T-cell (primary cell): ENCODE measurements around the gene ACKR3. TPM values are rescaled to one million over a fixed set of nuclear protein-coding genes. Genes with fewer than 3 reads are reported as not detected.

Experiments
- ATAC-seq, 4 experiments: fragments of 200-7000 bp in 3 of 4; fragments of 150-1000 bp in 1 of 4; cut with Tn5 transposase; replicated peaks in 1 of 4; 1 replicate in 3 of 4; 2 replicates in 1 of 4; pipeline ENCODE4 v1.10.0; 2021; ENCODE audit warnings: moderate library complexity in 3 of 4, mild to moderate bottlenecking in 2 of 4, moderate number of reproducible peaks in 1 of 4
- CTCF ChIA-PET, 2 donors: fragments of 300-600 bp; sonication (Branson Sonifier 250); formaldehyde crosslinking; loops; one replicate each; lab custom pipeline; 2022; ENCODE audit warnings: antibody characterized with exemption in 2 of 2; lab: Charles Lee
- POLR2A ChIA-PET, 2 donors: fragments of 300-600 bp; sonication (Branson Sonifier 250); formaldehyde crosslinking; loops; one replicate each; lab custom pipeline; 2022; ENCODE audit warnings: antibody characterized with exemption in 2 of 2; lab: Charles Lee
- DNase-seq, 35 experiments: peaks; one replicate each; pipeline versions ENCODE4 v3.0.0 to v3.0.0-alpha.2; 2013 to 2023
- H3K27ac ChIP-seq: one replicate; pipeline ENCODE4 v1.5.1; 2013; ENCODE audit warnings: low read length
- H3K27me3 ChIP-seq, 2 experiments: replicated peaks in 1 of 2; 1 replicate in 1 of 2; 2 replicates in 1 of 2; pipeline versions ENCODE4 v1.6.1 to v1.7.0; 2013; ENCODE audit warnings: low read length in 1 of 2, mixed read lengths in 1 of 2; ENCODE audit not compliant: control insufficient read depth in 2 of 2, insufficient read depth in 2 of 2; ENCODE audit errors: extremely low read depth in 1 of 2
- H3K36me3 ChIP-seq, 2 donors: 1 replicate in 1 of 2; 2 replicates in 1 of 2; pipeline versions ENCODE4 v1.6.1 to v1.7.0; 2013; ENCODE audit warnings: low read length in 1 of 2; ENCODE audit not compliant: control insufficient read depth in 2 of 2, insufficient read depth in 1 of 2; ENCODE audit errors: extremely low read depth in 1 of 2
- H3K4me1 ChIP-seq, 2 experiments: 1 replicate in 1 of 2; 2 replicates in 1 of 2; pipeline versions ENCODE4 v1.6.1 to v1.7.0; 2013; ENCODE audit warnings: low read length in 2 of 2, mixed read lengths in 1 of 2; ENCODE audit not compliant: insufficient read depth in 2 of 2, control insufficient read depth in 1 of 2; ENCODE audit errors: extremely low read depth in 1 of 2
- H3K4me3 ChIP-seq, 2 donors: 1 replicate in 1 of 2; 2 replicates in 1 of 2; pipeline versions ENCODE4 v1.5.1 to v1.7.0; 2013; ENCODE audit warnings: mild to moderate bottlenecking in 2 of 2, low read length in 1 of 2, moderate library complexity in 1 of 2; ENCODE audit not compliant: control insufficient read depth in 1 of 2; ENCODE audit errors: extremely low read depth in 1 of 2
- H3K9me3 ChIP-seq: 2 replicates; pipeline ENCODE4 v1.7.0; 2013
- H3K27ac Mint-ChIP-seq, 2 donors: one replicate each; pipeline ENCODE4 v1.8.0; 2020 to 2021; ENCODE audit warnings: mild to moderate bottlenecking in 2 of 2, mixed read lengths in 2 of 2
- H3K27me3 Mint-ChIP-seq, 2 donors: one replicate each; pipeline ENCODE4 v1.8.0; 2021 to 2022; ENCODE audit warnings: mixed read lengths in 2 of 2
- H3K36me3 Mint-ChIP-seq: one replicate; pipeline ENCODE4 v1.8.0; 2021; ENCODE audit warnings: mixed read lengths
- H3K4me1 Mint-ChIP-seq, 3 donors: one replicate each; pipeline ENCODE4 v1.8.0; 2020 to 2022; ENCODE audit warnings: mixed read lengths in 3 of 3, mild to moderate bottlenecking in 1 of 3
- H3K4me3 Mint-ChIP-seq, 3 donors: one replicate each; pipeline ENCODE4 v1.8.0; 2020 to 2022; ENCODE audit warnings: mild to moderate bottlenecking in 3 of 3, mixed read lengths in 3 of 3, moderate library complexity in 3 of 3
- H3K9me3 Mint-ChIP-seq, 3 donors: one replicate each; pipeline ENCODE4 v1.8.0; 2020 to 2022; ENCODE audit warnings: mixed read lengths in 3 of 3
- WGBS: methylation state at CpG from one replicate; pipeline ENCODE4 v1.1.5; 2013; ENCODE audit warnings: missing lambda C conversion rate; ENCODE audit not compliant: insufficient coverage; 5-methylcytosine and 5-hydroxymethylcytosine counted together
- total RNA-seq, 35 experiments: library from RNA in 6 of 35; stranded (reverse) in 6 of 35; fragments of 120-200 nt in 1 of 35; gene quantifications; one replicate each; pipeline versions ENCODE4 v1.2.1 to v1.2.4 and lab custom pipeline; 2013 to 2026

ACKR3 gene
- total RNA-seq, 5 donors from 2014 or later (not counting 1 experiment from before 2014, with no cell fraction given) = 3.3 to 6.9 (median 4.5) TPM

DNA sequence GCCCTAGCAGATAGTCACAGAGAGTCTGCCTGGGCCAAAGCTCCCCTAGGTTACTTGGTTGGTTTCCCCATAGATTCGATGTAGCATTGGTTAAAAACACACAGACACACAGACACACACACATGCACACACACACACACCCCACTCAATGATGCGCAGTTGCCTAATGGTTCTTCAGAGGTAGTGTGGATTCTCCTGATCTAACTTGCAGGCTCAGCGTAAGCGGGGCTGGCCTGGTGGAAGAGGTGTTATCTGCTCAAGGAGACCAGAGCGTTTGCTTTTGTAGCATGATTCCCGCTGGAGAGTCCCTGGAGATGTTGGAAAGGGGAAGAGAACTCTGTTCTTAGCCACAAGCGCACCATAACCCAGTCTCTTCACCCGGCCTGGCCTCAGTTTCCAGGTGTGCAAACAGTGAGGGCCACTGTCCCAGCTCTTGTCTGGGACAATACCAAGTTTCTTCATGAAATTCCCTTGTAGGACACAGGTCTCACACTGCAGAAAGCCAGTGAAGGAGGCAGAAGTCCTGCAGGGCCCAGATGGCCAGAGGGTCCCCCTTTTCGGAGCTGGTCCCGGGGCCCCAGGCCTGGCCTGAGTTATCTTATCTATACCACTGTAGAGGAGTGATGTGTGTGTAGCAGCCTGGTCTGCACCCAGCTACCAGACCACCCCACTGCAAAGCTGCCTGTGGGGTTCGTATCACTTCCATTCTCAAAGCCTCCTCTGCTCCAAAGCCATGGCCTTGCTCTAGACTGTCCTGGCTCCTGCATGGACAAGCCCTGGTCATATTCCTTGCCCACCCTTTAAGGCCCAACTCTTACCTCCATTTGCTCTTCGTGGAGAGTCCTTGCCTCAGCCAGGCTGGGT, 3.7 kb downstream of the ACKR3 start:
- 96% methylated on average over 7 of the region's 12 CpGs for WGBS
- Histone ChIP-seq H3K4me1 (peaks cover 13 to 17% of the 10 kb centered on the region in 2 experiments), H3K4me3 (no peak overlapping the region), H3K27me3 (no peaks in the 10 kb centered on the region), H3K9me3 (no peaks in the 10 kb centered on the region), H3K36me3 (peaks cover 7 to 22% of the 10 kb centered on the region in 2 donors), H3K27ac (no peak overlapping the region)
- H3K27me3 Mint-ChIP-seq = no peaks in the 10 kb centered on the region
- CTCF ChIA-PET = interaction anchor here in 1 of 2 donors (5.1 kb wide), 1 partner anchor 60 kb away, joined by 109 read pairs; no protein-coding TSS in a partner anchor
- H3K9me3 Mint-ChIP-seq = no peaks in the 10 kb centered on the region
- H3K27ac Mint-ChIP-seq = no peak overlapping the region
- POLR2A ChIA-PET = no interaction called here
- H3K4me3 Mint-ChIP-seq = no peak overlapping the region
- ATAC-seq (no peak), DNase-seq (no peak)
- peaks cover 4% of the 10 kb centered on the region for H3K36me3 Mint-ChIP-seq
- H3K4me1 Mint-ChIP-seq = peaks cover 17 to 22% (median 18%) of the 10 kb centered on the region in 3 donors

DNA sequence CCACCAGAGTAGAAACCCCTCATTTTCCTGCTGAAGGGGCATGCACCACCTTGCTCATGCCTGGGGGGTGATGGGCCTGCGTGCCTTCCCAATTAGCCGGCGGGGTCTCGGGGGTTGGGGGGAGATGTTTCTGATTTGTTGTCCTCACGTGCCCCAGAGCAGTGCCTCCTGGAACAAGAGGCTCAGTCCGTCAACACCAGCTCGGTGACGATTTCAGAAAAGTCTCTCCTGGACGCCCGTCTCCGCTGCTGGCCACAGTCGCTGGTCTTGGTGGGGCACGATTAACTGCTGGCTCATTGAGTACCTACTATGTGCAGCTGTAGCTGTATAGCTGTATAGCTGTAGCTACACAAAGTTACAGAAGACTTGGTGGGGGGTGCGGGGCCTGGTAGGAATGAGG, 4.4 kb downstream of the ACKR3 start:
- POLR2A ChIA-PET = no interaction called here
- no peaks in the 10 kb centered on the region for H3K27me3 ChIP-seq
- CTCF ChIA-PET = no interaction called here
- no peak overlapping the region for H3K4me3 ChIP-seq
- H3K36me3 ChIP-seq = peaks cover 11 to 23% of the 10 kb centered on the region in 2 donors
- 88% methylated on average over 14 of the region's 14 CpGs for WGBS
- H3K27ac ChIP-seq = no peak overlapping the region
- H3K9me3 ChIP-seq = no peaks in the 10 kb centered on the region
- peaks cover 8 to 11% of the 10 kb centered on the region in 2 experiments for H3K4me1 ChIP-seq
- no peak for ATAC-seq
- no peak overlapping the region for H3K27ac Mint-ChIP-seq
- no peaks in the 10 kb centered on the region for H3K9me3 Mint-ChIP-seq
- H3K36me3 Mint-ChIP-seq = peaks cover 6% of the 10 kb centered on the region
- H3K27me3 Mint-ChIP-seq = no peaks in the 10 kb centered on the region
- H3K4me3 Mint-ChIP-seq = no peak overlapping the region
- no peak for DNase-seq
- peaks cover 12 to 15% (median 13%) of the 10 kb centered on the region in 3 donors for H3K4me1 Mint-ChIP-seq

DNA sequence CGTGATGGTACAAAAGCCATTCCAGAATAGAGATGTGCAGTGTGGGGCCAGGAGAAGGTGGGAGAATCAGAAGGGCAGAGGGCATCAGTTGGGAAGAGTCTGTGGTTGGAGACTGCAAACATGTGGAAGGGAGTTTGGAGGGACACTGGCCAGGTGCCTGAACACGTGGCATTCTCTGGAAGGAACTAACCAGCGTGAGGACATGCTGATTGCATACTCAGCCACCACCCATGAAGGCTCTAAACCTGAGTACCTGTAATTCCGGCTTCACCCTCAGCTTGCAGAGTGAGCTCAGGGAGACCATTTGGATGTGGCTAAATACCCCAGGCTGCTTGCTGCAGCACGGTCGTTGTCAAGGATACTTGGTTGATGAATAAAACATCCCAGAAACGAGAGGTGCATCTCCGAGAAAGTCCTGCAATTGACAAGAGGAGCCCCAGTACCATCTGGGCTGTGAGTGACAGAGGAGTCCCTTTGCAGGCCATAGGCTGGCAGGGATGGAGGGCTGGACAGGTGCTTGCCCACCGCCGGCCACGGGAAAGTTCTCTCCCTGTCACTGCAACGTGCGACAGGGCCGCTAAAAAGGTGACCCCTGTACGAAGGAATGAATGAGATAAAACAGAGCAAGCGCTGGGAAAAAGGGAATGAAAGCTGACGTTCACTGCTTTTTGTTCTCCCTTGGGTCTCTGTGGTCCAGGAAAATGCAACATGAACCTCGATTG, 5.0 kb downstream of the ACKR3 start:
- Mint-ChIP-seq H3K27ac (no peak overlapping the region), H3K36me3 (peaks cover 7% of the 10 kb centered on the region), H3K4me3 (no peak overlapping the region), H3K9me3 (no peaks in the 10 kb centered on the region), H3K27me3 (no peaks in the 10 kb centered on the region), H3K4me1 (peaks cover 6 to 9% (median 8%) of the 10 kb centered on the region in 3 donors)
- ChIA-PET POLR2A (no interaction called here), CTCF (no interaction called here)
- no peaks in the 10 kb centered on the region for H3K9me3 ChIP-seq
- DNase-seq = no peak
- no peak for ATAC-seq
- 90% methylated on average over 16 of the region's 18 CpGs for WGBS
- H3K4me3 ChIP-seq = no peak overlapping the region
- peaks cover 11 to 26% of the 10 kb centered on the region in 2 donors for H3K36me3 ChIP-seq
- no peak overlapping the region for H3K27ac ChIP-seq
- peaks cover 6% of the 10 kb centered on the region in 2 experiments for H3K4me1 ChIP-seq
- no peaks in the 10 kb centered on the region for H3K27me3 ChIP-seq

DNA sequence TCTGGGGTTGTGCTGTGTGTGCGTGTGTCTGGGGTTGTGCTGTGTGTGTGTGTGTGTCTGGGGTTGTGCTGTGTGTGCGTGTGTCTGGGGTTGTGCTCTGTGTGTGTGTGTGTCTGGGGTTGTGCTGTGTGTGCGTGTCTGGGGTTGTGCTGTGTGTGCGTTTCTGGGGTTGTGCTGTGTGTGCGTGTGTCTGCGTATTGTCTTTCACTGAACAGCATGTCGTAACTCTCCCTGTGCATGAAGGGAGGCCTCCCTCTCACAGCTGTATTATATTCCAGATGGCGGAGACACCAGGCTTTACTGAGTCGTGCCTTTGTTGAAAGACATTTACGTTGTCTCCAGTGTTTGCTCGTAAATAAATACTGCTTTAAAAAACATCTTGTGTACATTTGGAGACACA, 5.9 kb downstream of the ACKR3 start:
- ChIA-PET POLR2A (no interaction called here), CTCF (no interaction called here)
- no peaks in the 10 kb centered on the region for H3K9me3 Mint-ChIP-seq
- DNase-seq (no peak), ATAC-seq (no peak)
- H3K27ac Mint-ChIP-seq = no peak overlapping the region
- H3K4me1 Mint-ChIP-seq = peaks cover 0 to 6% (median 3%) of the 10 kb centered on the region in 3 donors
- no peak overlapping the region for H3K4me3 Mint-ChIP-seq
- Histone ChIP-seq H3K4me3 (no peak overlapping the region), H3K9me3 (no peaks in the 10 kb centered on the region), H3K27me3 (no peaks in the 10 kb centered on the region), H3K4me1 (no peaks in the 10 kb centered on the region), H3K27ac (no peak overlapping the region), H3K36me3 (peaks cover 19 to 29% of the 10 kb centered on the region in 2 donors)
- WGBS = 100% methylated on average over 4 of the region's 11 CpGs
- no peaks in the 10 kb centered on the region for H3K27me3 Mint-ChIP-seq
- peaks cover 10% of the 10 kb centered on the region for H3K36me3 Mint-ChIP-seq

DNA sequence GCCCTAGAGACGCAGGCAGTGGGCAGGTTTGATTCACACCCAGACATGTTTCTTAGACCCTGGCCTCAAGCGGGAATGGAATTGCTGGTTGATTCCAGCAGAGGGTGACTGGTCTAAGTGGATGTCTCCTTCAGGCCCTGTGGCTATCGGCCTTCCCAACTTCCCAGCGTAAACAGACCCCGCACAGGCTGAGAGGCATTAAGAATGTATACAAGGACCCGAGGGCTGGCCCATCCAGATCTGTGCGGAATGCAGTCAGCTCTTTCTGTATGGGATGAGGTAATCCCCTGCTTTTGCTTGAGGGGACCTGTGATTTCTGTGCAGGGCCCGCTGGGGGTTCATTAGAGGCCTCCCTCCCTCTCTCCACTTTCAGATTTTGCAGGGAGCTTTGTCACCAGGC, 6.5 kb downstream of the ACKR3 start:
- no peak overlapping the region for H3K27ac Mint-ChIP-seq
- ChIA-PET POLR2A (no interaction called here), CTCF (no interaction called here)

DNA sequence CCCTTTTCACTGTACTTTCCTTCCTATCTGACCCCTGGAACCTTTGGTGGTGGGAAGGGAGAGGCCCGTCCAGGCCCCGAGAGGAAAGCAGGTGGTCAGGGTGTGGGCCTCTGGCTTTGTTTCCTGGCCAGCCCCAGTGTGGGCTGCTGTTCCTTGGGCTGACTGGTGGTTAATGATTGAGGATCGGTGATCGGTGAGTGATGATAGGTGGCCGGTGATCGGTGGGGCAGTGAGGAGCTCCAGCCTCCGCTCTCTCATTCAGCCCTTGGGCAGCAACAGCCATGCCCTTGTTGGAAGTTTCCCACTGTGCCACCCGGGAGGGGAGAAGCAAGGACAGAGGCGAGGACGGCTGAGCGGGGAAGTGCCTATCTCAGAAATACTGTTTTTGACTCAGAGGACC, 7.3 kb downstream of the ACKR3 start:
- H3K27ac Mint-ChIP-seq = no peak overlapping the region
- Histone ChIP-seq H3K4me1 (no peaks in the 10 kb centered on the region), H3K4me3 (no peak overlapping the region), H3K27ac (no peak overlapping the region), H3K27me3 (no peaks in the 10 kb centered on the region), H3K36me3 (peaks cover 24 to 43% of the 10 kb centered on the region in 2 donors), H3K9me3 (no peaks in the 10 kb centered on the region)
- ChIA-PET POLR2A (no interaction called here), CTCF (no interaction called here)
- H3K9me3 Mint-ChIP-seq = no peaks in the 10 kb centered on the region
- DNase-seq = no peak
- H3K4me3 Mint-ChIP-seq = no peak overlapping the region
- H3K27me3 Mint-ChIP-seq = no peaks in the 10 kb centered on the region
- 94% methylated on average over 10 of the region's 11 CpGs for WGBS
- peaks cover 0 to 6% (median 2%) of the 10 kb centered on the region in 3 donors for H3K4me1 Mint-ChIP-seq
- H3K36me3 Mint-ChIP-seq = peaks cover 20% of the 10 kb centered on the region
- no peak for ATAC-seq

More for the DNA sequence above, 6.5 kb downstream of the ACKR3 start:
- ATAC-seq (no peak), DNase-seq (no peak)
- 100% methylated on average over 2 of the region's 8 CpGs for WGBS
- peaks cover 0 to 6% (median 2%) of the 10 kb centered on the region in 3 donors for H3K4me1 Mint-ChIP-seq
- no peaks in the 10 kb centered on the region for H3K9me3 ChIP-seq
- H3K36me3 ChIP-seq = peaks cover 19 to 35% of the 10 kb centered on the region in 2 donors
- no peaks in the 10 kb centered on the region for H3K27me3 ChIP-seq
- no peaks in the 10 kb centered on the region for H3K9me3 Mint-ChIP-seq
- no peaks in the 10 kb centered on the region for H3K27me3 Mint-ChIP-seq
- no peaks in the 10 kb centered on the region for H3K4me1 ChIP-seq
- H3K36me3 Mint-ChIP-seq = peaks cover 15% of the 10 kb centered on the region
- no peak overlapping the region for H3K27ac ChIP-seq
- H3K4me3 Mint-ChIP-seq = no peak overlapping the region
- H3K4me3 ChIP-seq = no peak overlapping the region
